Esophagus muscularis mucosa (tissue), 4 donors: Measurements from ENCODE around the gene TCF21.

Experiments used
- CTCF ChIP-seq, 3 experiments: fragments of 200-600 bp in 2 of 3; fragments of 450-650 bp in 1 of 3; sonication (generic) in 2 of 3; IDR thresholded peaks; one replicate each; pipeline ENCODE4 v1.5.1; 2017 to 2019; ENCODE audit warnings: antibody characterized with exemption in 3 of 3, mild to moderate bottlenecking in 2 of 3, moderate library complexity in 1 of 3
- EP300 ChIP-seq: sonication (generic); formaldehyde crosslinking; IDR thresholded peaks from one replicate; pipeline ENCODE4 v1.6.1; 2017; ENCODE audit warnings: antibody characterized with exemption
- POLR2A ChIP-seq: fragments of 450-650 bp; IDR thresholded peaks from one replicate; pipeline ENCODE4 v1.6.1; 2017; ENCODE audit warnings: antibody characterized with exemption, moderate library complexity, mild to moderate bottlenecking, low read depth
- POLR2AphosphoS5 ChIP-seq, 2 donors: sonication (generic); formaldehyde crosslinking; IDR thresholded peaks; one replicate each; pipeline ENCODE4 v1.6.1; 2017; ENCODE audit warnings: antibody characterized with exemption in 2 of 2

- no peak for TF ChIP-seq POLR2AphosphoS5 (IDR thresholded peaks at IDR 0.05)
- no peak for TF ChIP-seq CTCF (IDR thresholded peaks at IDR 0.05)
- TF ChIP-seq POLR2A = no peak
- no peak for TF ChIP-seq EP300
Measured at GRCh38 chr6:133917781-133918180, 28.9 kb downstream of the TCF21 start.
